BLaER1 (cell line): ENCODE measurements around the gene PRRG2.

Experiments used
- H3K27ac ChIP-seq: shearing (Covaris generic); formaldehyde crosslinking; 2 replicates; pipeline ENCODE4 v1.8.1; 2022
- H3K27me3 ChIP-seq: shearing (Covaris generic); formaldehyde crosslinking; 2 replicates; pipeline ENCODE4 v1.8.1; 2022
- H3K36me3 ChIP-seq: shearing (Covaris generic); formaldehyde crosslinking; 2 replicates; pipeline ENCODE4 v1.8.1; 2022
- H3K4me1 ChIP-seq: shearing (Covaris generic); formaldehyde crosslinking; 2 replicates; pipeline ENCODE4 v1.8.1; 2022
- H3K4me2 ChIP-seq: shearing (Covaris generic); formaldehyde crosslinking; 2 replicates; pipeline ENCODE4 v1.8.1; 2022
- H3K4me3 ChIP-seq: shearing (Covaris generic); formaldehyde crosslinking; 2 replicates; pipeline ENCODE4 v1.8.1; 2022
- H3K9ac ChIP-seq: shearing (Covaris generic); formaldehyde crosslinking; 2 replicates; pipeline ENCODE4 v1.8.1; 2022
- H3K9me3 ChIP-seq: shearing (Covaris generic); formaldehyde crosslinking; 2 replicates; pipeline ENCODE4 v1.8.1; 2022
- H4K20me1 ChIP-seq: shearing (Covaris generic); formaldehyde crosslinking; 2 replicates; pipeline ENCODE4 v1.8.1; 2022
- Cebpa-rat ChIP-seq: shearing (Covaris generic); IDR thresholded peaks from 2 replicates; pipeline ENCODE4 v1.8.1; 2022

The PRRG2 gene

GRCh38 chr19:49599378-49600295 is 18.5 kb downstream of the PRRG2 start:
- Histone ChIP-seq H3K4me1 (no peaks in the 10 kb centered on the region), H3K4me3 (no peak overlapping the region), H3K9ac (no peak overlapping the region), H3K27ac (no peak overlapping the region), H3K36me3 (peaks cover 96% of the 10 kb centered on the region), H3K9me3 (no peaks in the 10 kb centered on the region), H3K27me3 (no peaks in the 10 kb centered on the region), H4K20me1 (peaks cover 96% of the 10 kb centered on the region), H3K4me2 (no peak overlapping the region)
- TF ChIP-seq Cebpa-rat = no peak

DNA sequence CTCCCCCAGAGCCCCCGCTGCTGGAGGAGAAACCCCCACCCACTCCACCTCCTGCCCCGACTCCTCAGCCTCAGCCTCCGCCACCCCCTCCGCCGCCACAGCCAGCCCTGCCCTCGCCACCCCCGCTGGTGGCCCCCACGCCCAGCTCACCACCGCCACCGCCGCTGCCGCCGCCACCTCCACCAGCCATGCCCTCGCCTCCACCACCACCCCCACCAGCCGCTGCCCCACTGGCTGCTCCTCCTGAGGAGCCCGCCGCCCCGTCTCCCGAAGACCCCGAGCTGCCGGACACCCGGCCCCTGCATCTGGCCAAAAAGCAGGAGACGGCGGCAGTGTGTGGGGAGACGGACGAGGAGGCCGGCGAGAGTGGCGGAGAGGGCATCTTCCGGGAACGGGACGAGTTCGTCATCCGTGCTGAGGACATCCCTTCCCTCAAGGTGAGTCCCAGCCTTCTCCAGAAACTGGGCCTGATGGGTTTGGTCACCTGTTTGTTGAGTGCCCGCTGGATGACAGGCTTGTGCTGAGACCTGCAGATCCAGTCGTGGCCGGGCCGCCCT is 20.4 kb downstream of the PRRG2 start:
- H4K20me1 ChIP-seq = peaks cover 100% of the 10 kb centered on the region
- no peak overlapping the region for H3K9ac ChIP-seq
- no peaks in the 10 kb centered on the region for H3K27me3 ChIP-seq
- H3K4me3 ChIP-seq = no peak overlapping the region
- TF ChIP-seq Cebpa-rat = no peak
- no peaks in the 10 kb centered on the region for H3K4me1 ChIP-seq
- H3K4me2 ChIP-seq = no peak overlapping the region
- no peaks in the 10 kb centered on the region for H3K9me3 ChIP-seq
- peaks cover 100% of the 10 kb centered on the region for H3K36me3 ChIP-seq
- H3K27ac ChIP-seq = no peak overlapping the region

DNA sequence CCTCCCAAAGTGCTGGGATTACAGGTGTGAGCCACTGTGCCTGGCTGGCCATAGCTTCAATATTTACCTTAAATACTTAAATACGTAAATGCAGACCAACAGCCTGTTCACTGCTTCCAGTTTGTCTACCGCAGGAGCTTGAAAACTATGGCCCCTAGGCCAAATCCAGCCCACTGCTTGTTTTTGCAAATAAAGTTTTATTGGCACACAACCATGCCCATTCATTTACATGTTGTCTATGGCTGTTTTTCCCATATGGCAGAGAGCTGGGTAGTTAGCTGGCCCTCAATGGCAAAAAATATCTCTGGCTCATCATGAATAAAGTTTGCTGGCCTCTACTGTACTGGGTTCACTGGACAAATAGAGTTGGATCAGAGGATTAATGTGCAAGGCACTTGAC is 21.7 kb downstream of the PRRG2 start:
- TF ChIP-seq Cebpa-rat = no peak
- no peak overlapping the region for H3K9ac ChIP-seq
- H3K27ac ChIP-seq = no peak overlapping the region
- no peak overlapping the region for H3K4me2 ChIP-seq
- H3K36me3 ChIP-seq = peaks cover 100% of the 10 kb centered on the region
- H4K20me1 ChIP-seq = peaks cover 100% of the 10 kb centered on the region
- H3K4me1 ChIP-seq = no peaks in the 10 kb centered on the region
- no peak overlapping the region for H3K4me3 ChIP-seq
- no peaks in the 10 kb centered on the region for H3K9me3 ChIP-seq
- H3K27me3 ChIP-seq = no peaks in the 10 kb centered on the region

GRCh38 chr19:49605605-49606004 is 24.5 kb downstream of the PRRG2 start:
- Histone ChIP-seq H3K9me3 (no peaks in the 10 kb centered on the region), H3K4me2 (no peak overlapping the region), H3K4me1 (no peaks in the 10 kb centered on the region), H3K4me3 (no peak overlapping the region), H3K27me3 (no peaks in the 10 kb centered on the region), H4K20me1 (peaks cover 100% of the 10 kb centered on the region), H3K36me3 (peaks cover 100% of the 10 kb centered on the region), H3K27ac (no peak overlapping the region), H3K9ac (no peak overlapping the region)
- no peak for TF ChIP-seq Cebpa-rat

GRCh38 chr19:49609499-49610092 is 28.5 kb downstream of the PRRG2 start:
- Histone ChIP-seq H3K4me1 (no peaks in the 10 kb centered on the region), H4K20me1 (peaks cover 100% of the 10 kb centered on the region), H3K9ac (no peak overlapping the region), H3K4me2 (no peak overlapping the region), H3K4me3 (no peak overlapping the region), H3K9me3 (no peaks in the 10 kb centered on the region), H3K27me3 (no peaks in the 10 kb centered on the region), H3K27ac (no peak overlapping the region), H3K36me3 (peaks cover 96% of the 10 kb centered on the region)
- TF ChIP-seq Cebpa-rat = no peak

DNA sequence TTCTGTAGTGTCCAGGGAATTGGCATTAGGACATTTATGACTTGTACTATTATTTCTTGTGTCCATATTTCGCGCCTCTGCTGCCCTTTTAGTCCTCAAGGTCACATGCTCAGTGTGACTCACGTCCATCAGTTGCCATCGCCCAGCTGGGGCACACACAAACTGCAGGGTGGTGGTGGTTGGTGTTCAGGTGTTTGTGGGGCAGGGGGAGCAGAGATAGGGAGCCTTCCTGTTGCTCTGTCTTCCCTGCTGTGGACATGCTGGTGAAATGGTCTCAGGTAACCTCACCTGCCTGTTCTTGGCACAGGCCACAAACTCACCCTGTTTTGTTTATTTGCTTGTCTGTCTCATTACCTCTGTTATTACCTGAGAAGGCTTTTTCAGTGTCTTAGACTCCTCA is 32.3 kb downstream of the PRRG2 start:
- H3K4me2 ChIP-seq = no peak overlapping the region
- H4K20me1 ChIP-seq = peaks cover 86% of the 10 kb centered on the region
- H3K27me3 ChIP-seq = no peaks in the 10 kb centered on the region
- H3K4me1 ChIP-seq = no peaks in the 10 kb centered on the region
- H3K9ac ChIP-seq = no peak overlapping the region
- peaks cover 96% of the 10 kb centered on the region for H3K36me3 ChIP-seq
- H3K4me3 ChIP-seq = no peak overlapping the region
- H3K27ac ChIP-seq = no peak overlapping the region
- no peak for TF ChIP-seq Cebpa-rat
- H3K9me3 ChIP-seq = peaks cover 13% of the 10 kb centered on the region; the same call in 1 of the 2 replicates

DNA sequence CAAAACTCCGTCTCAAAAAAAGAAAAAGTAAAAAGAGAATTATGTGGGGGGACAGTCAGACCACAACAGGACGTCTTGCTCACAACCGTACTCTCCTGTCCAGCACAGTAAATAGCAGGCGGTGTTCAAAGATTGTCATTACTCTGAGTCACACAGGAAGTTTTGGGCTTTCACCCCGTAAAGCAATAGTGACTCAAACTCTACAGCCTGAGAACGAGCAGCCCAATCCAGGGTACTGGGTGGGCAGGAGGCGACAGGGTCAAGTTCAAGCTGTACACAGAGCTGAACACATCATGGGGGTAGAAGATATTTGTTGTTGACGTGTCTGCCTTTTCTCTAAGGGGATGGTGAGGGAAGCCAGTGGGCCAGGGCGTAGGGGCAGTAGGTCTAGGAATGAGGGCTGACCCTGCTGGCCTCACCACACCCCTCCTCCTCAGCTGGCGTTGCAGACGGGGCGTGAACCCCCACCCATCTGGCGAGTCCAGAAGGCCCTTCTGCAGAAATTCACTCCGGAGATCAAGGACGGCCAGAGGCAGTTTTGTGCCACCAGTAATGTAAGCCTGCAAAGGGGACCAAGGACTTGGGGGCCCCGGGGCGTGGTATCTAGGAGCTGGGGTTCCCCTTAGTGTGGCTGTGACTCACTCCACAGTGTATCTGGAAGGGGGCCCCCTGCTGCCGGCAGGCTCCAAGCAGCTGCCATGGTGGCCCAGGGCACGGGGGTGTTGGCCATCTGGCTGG is 33.1 kb downstream of the PRRG2 start:
- H3K9me3 ChIP-seq = peaks cover 13% of the 10 kb centered on the region; the same call in 1 of the 2 replicates
- H3K9ac ChIP-seq = no peak overlapping the region
- H3K4me2 ChIP-seq = no peak overlapping the region
- TF ChIP-seq Cebpa-rat = no peak
- H3K4me1 ChIP-seq = no peaks in the 10 kb centered on the region
- peaks cover 96% of the 10 kb centered on the region for H3K36me3 ChIP-seq
- H3K27ac ChIP-seq = no peak overlapping the region
- H4K20me1 ChIP-seq = peaks cover 84% of the 10 kb centered on the region
- H3K27me3 ChIP-seq = no peaks in the 10 kb centered on the region
- H3K4me3 ChIP-seq = no peak overlapping the region

DNA sequence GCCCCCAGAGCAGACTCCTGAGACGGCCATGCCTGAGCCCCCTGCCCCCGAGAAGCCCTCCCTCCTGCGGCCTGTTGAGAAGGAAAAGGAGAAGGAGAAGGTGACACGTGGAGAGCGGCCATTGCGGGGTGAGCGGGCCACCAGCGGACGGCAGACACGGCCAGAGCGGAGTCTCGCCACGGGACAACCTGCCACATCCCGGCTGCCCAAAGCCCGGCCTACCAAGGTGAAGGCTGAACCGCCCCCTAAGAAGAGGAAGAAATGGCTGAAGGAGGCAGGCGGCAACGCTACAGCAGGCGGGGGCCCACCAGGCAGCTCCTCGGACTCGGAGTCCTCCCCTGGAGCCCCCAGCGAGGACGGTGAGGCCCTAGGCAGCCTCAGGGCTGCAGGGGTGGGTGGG is 34.7 kb downstream of the PRRG2 start:
- H4K20me1 ChIP-seq = peaks cover 74% of the 10 kb centered on the region
- no peak overlapping the region for H3K27ac ChIP-seq
- H3K9ac ChIP-seq = no peak overlapping the region
- no peaks in the 10 kb centered on the region for H3K4me1 ChIP-seq
- H3K27me3 ChIP-seq = no peaks in the 10 kb centered on the region
- peaks cover 95% of the 10 kb centered on the region for H3K36me3 ChIP-seq
- no peak overlapping the region for H3K4me2 ChIP-seq
- no peak overlapping the region for H3K4me3 ChIP-seq
- TF ChIP-seq Cebpa-rat = no peak
- peaks cover 13% of the 10 kb centered on the region; the same call in 1 of the 2 replicates for H3K9me3 ChIP-seq

DNA sequence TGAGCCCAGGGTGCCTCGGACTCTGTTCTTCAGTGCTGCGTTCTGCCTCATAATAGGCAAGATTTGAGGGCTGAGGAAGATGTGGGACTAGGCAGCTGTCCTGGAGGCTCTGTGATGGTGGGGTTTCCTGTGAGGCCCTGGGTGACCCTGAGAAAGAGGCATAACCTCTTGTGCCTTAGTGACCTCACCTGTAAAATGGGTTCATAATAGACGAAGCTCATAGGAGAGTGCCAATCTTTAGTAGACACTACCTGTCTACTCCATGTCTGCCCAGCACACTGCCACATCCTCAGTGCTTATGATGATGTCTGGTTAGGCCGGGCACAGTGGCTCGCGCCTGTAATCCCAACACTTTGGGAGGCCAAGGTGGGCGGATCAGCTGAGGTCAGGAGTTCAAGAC is 35.4 kb downstream of the PRRG2 start:
- no peak overlapping the region for H3K9ac ChIP-seq
- no peak overlapping the region for H3K27ac ChIP-seq
- peaks cover 13% of the 10 kb centered on the region; the same call in 1 of the 2 replicates for H3K9me3 ChIP-seq
- no peaks in the 10 kb centered on the region for H3K27me3 ChIP-seq
- no peaks in the 10 kb centered on the region for H3K4me1 ChIP-seq
- H4K20me1 ChIP-seq = peaks cover 71% of the 10 kb centered on the region
- TF ChIP-seq Cebpa-rat = no peak
- H3K4me2 ChIP-seq = no peak overlapping the region
- H3K4me3 ChIP-seq = no peak overlapping the region
- H3K36me3 ChIP-seq = peaks cover 94% of the 10 kb centered on the region
